Transverse colon (tissue), 3 donors: ENCODE measurements around the gene RERE.
"Not testable (repeated sequence)": the region's sequence is repeated elsewhere in the genome, so short reads cannot be mapped to it uniquely, and the experiment has no call there.

Experiments
- EP300 ChIP-seq: sonication (generic); formaldehyde crosslinking; IDR thresholded peaks from one replicate; pipeline ENCODE4 v1.6.1; 2017; ENCODE audit warnings: antibody characterized with exemption, low read depth
- POLR2A ChIP-seq: fragments of 450-650 bp; IDR thresholded peaks from one replicate; pipeline ENCODE4 v1.6.1; 2016; ENCODE audit warnings: antibody characterized with exemption, mild to moderate bottlenecking, moderate library complexity
- TF ChIP-seq, protein P1 (sequence below), 5 experiments: fragments of 200-600 bp in 3 of 5; fragments of 450-650 bp in 2 of 5; sonication (generic) in 3 of 5; IDR thresholded peaks; 1 replicate in 2 of 5; 2 replicates in 3 of 5; pipeline ENCODE4 v1.5.1; 2016 to 2017; ENCODE audit warnings: antibody characterized with exemption in 5 of 5, inconsistent platforms in 3 of 5, mild to moderate bottlenecking in 2 of 5, moderate library complexity in 1 of 5

GRCh38 chr1:8786204-8786603 is 31.2 kb downstream of the RERE start:
- TF ChIP-seq, protein P1, sequence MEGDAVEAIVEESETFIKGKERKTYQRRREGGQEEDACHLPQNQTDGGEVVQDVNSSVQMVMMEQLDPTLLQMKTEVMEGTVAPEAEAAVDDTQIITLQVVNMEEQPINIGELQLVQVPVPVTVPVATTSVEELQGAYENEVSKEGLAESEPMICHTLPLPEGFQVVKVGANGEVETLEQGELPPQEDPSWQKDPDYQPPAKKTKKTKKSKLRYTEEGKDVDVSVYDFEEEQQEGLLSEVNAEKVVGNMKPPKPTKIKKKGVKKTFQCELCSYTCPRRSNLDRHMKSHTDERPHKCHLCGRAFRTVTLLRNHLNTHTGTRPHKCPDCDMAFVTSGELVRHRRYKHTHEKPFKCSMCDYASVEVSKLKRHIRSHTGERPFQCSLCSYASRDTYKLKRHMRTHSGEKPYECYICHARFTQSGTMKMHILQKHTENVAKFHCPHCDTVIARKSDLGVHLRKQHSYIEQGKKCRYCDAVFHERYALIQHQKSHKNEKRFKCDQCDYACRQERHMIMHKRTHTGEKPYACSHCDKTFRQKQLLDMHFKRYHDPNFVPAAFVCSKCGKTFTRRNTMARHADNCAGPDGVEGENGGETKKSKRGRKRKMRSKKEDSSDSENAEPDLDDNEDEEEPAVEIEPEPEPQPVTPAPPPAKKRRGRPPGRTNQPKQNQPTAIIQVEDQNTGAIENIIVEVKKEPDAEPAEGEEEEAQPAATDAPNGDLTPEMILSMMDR (IDR thresholded peaks at IDR 0.05), result not testable (repeated sequence)
- not testable (repeated sequence) for TF ChIP-seq EP300, POLR2A
